H1 (cell line): Measurements from ENCODE around the gene MDFI. TPM values are rescaled to one million over a fixed set of nuclear protein-coding genes. Genes with fewer than 3 reads are reported as not detected.

Source experiments
- ASH2L ChIP-seq: fragments of 200-600, 300-600 bp; sonication (generic); IDR thresholded peaks from one replicate; pipeline ENCODE4 v1.7.1; 2017; ENCODE audit warnings: low read length
- BCL11A ChIP-seq, 2 experiments: IDR thresholded peaks; one replicate each; pipeline ENCODE4 v1.6.1; 2011; ENCODE audit warnings: low read depth in 2 of 2, low read length in 2 of 2, mild to moderate bottlenecking in 2 of 2
- CEBPB ChIP-seq: IDR thresholded peaks from 2 replicates; pipeline ENCODE4 v1.6.1; 2012; ENCODE audit warnings: low read depth, low read length
- CHD7 ChIP-seq: fragments of 300-600 bp; sonication (generic); IDR thresholded peaks from 2 replicates; pipeline ENCODE4 v1.7.1; 2012; ENCODE audit warnings: low read length, moderate library complexity, mild to moderate bottlenecking, inconsistent platforms; ENCODE audit not compliant: insufficient replicate concordance
- EGR1 ChIP-seq: IDR thresholded peaks from 2 replicates; pipeline ENCODE4 v1.6.1; 2011; ENCODE audit warnings: low read depth, low read length, borderline replicate concordance
- POU5F1 ChIP-seq: IDR thresholded peaks from 2 replicates; pipeline ENCODE4 v1.6.1; 2011; ENCODE audit warnings: low read depth, mild to moderate bottlenecking, low read length, moderate library complexity
- SAP30 ChIP-seq: fragments of 300-600 bp; sonication (generic); IDR thresholded peaks from 2 replicates; pipeline ENCODE4 v1.7.1; 2012; ENCODE audit warnings: low read length, moderate library complexity, mild to moderate bottlenecking, inconsistent platforms; ENCODE audit not compliant: insufficient read depth, insufficient replicate concordance
- SP1 ChIP-seq: IDR thresholded peaks from 2 replicates; pipeline ENCODE4 v1.6.1; 2011; ENCODE audit warnings: low read depth, low read length
- polyA plus RNA-seq, 7 experiments: library from polyadenylated mRNA; depleted of rRNA in 3 of 7; stranded (reverse) in 5 of 7; unstranded in 2 of 7; fragments of >200 nt in 5 of 7; fragments of 200-250 nt in 2 of 7; gene quantifications; 1 replicate in 5 of 7; 2 replicates in 1 of 7; 4 replicates in 1 of 7; pipeline versions ENCODE4 v1.2.1 to v1.2.3, GENCODE V29; 2011 to 2013; ENCODE audit warnings: missing spikeins in 2 of 7, mixed read lengths in 2 of 7
- total RNA-seq: library from RNA; stranded (reverse); fragmentation: NEBNext Ultra II Directional; extraction: Animal tissue kit (Norgen Biotek cat#: 25700); gene quantifications from 2 replicates; pipeline ENCODE4 v1.2.1, GENCODE V29; 2021

The MDFI gene
- total and polyA plus RNA-seq, 2 of the 8 experiments (the other 6 are each of a cell fraction or from before 2014, with no cell fraction given), result 41.0 to 65.6 TPM

- TF ChIP-seq CHD7 (no peak), SAP30 (no peak), POU5F1 (no peak), CEBPB (no peak), BCL11A (IDR thresholded peaks at IDR 0.05; ENCODE audit: low read depth in 2 of 2, low read length in 2 of 2) (no peak), SP1 (no peak), EGR1 (no peak), ASH2L (no peak)
These were observed 53.9 kb downstream of the MDFI start (continued) for GRCh38 chr6:41692080-41692675.
